TTC549 (cell line): ENCODE data around the gene JAZF1.

Experiments
- FAIRE-seq: peaks from 2 replicates; lab custom pipeline; 2012; peaks lifted over from hg19 to GRCh38; lab: Jason Lieb, UNC

The JAZF1 gene

DNA sequence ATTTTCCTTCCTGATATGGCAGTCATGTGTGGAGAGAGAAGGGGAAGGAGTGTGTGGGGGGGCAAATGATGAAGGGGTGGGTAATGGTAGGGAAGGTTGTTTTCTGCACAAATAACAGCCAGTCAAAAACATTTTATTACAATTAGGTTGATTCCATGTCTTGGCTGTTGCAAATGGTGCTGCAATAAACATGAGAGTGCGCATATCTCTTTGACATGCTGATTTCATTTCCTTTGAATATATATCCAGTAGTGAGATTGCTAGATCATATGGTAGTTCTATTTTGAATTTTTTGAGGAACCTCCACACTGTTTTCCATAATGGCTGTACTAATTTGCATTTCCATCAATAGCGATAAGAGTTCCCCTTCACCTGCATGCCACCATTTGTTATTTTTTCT, 10.6 kb upstream of the JAZF1 start:
- FAIRE-seq = no peak

DNA sequence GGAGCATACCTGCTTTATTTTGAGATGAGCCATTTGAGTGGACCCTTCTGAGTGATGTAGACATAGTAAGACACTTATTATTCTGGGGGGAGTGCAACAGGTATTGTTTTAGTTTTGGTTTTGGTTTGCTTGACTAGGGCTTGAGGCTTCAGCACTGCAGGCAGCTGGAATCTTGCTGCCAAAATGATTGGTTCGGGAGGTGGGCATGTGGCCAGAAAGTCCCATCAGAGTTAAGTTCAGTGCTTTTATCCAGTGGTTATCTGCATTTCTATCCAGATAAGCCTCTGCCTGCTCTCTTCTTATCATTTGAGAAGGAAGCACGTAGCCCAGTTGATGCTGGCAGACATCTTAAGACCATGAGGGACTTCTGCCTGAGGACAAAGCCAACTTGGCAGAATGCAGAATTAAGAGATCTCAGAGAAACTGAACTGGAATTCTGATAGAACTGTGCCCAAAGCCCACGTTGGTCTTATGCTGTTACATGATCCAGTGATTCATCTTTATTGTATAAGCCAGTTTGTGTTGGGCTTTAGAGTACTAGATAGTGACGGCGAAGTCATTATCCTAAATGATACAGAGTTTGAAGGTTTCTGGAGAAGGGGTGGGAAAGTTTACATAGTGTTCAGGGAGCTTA, 9.6 kb upstream of the JAZF1 start:
- no peak for FAIRE-seq

DNA sequence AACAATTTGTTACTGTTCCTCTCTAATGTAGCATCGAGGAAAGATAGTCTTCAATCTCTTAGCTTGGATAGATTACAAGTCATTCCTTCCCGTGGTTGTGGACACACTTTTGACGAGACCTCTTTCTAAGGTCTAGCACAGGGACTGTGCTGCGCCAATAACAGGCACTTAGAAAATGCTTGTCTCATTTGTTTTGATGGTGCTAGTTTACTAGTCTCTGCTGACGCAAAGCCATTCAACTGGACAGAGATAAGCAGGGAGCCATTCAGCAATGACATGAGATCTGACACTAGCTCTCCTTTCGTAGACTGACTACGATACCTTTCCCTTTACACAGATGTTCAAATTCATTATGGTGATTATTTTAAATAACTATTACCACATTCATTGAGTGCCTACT, 6.4 kb upstream of the JAZF1 start:
- FAIRE-seq = no peak

DNA sequence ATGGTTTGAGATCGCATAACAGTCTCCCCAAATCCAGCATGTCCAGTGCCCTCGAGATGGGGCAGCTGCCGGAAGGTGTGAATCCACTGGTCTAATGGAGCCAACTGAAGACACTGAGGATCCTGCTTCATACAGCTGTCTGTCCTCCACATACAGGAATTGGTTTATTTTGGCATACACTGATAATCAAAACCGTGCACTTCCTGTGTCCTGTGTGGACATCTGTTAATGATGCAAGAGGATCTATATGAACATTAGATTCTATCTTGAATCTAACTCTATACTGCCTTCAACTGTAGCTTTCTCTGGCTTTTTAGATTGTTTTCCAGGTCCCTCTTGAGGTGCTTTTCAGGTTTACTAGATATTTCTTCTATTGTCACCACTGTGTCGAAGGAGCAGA, 3.0 kb upstream of the JAZF1 start:
- no peak for FAIRE-seq

DNA sequence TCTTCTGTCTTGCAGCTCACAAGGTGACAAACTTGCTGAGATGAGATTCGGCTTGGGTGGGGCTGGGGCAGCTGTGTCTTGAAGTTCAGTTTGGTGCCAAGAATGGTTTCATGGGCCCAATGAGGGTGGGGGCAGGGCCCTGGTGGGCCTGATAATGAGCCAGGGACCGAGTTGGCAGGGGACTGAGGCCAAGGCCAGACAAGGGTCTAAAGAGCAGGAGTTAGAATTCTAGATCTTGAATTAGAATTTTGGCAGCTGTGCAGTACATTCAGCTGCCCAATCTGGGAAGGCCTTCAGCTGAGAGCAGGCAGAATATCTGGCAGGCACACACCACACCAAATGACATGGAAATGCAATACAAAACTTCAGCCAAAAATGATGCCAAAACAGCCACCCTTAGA, 1.5 kb upstream of the JAZF1 start:
- FAIRE-seq = no peak

DNA sequence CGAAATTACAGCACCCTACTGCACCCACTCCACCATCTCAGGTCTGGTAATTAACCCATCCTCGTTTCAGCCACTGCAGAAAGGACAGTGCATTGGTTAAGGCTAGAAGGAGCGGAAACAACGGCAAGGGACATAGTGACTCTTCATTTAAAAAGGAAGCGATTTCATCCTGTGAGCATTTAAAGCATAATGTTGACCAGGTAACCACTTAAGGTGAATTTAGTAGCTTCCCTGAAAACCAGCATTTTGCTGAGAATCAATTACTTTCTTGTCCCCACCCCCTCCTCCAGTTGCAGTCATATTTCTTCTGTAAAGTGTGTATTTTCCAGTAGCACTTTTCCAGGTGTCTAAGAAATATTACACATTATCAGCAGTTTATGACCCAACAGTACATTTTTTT, 821 bp upstream of the JAZF1 start:
- FAIRE-seq = no peak

DNA sequence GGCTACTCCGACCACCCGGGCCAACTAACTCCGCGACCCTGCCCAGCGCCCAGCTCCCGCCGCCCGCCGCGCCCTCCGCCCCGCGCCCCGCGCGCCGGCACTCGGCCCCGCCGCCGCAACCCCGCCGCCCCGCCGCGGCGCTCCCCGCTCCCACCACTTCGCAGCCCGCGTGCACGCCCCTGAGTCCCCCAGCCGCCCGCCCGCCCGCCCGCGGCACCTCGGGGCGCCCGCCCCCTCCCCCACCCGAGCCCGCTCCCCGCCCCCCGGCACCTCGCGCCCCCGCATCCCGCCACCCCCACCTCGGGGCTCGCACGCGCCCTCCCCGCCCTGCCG, 598 bp downstream of the JAZF1 start:
- FAIRE-seq = no peak

DNA sequence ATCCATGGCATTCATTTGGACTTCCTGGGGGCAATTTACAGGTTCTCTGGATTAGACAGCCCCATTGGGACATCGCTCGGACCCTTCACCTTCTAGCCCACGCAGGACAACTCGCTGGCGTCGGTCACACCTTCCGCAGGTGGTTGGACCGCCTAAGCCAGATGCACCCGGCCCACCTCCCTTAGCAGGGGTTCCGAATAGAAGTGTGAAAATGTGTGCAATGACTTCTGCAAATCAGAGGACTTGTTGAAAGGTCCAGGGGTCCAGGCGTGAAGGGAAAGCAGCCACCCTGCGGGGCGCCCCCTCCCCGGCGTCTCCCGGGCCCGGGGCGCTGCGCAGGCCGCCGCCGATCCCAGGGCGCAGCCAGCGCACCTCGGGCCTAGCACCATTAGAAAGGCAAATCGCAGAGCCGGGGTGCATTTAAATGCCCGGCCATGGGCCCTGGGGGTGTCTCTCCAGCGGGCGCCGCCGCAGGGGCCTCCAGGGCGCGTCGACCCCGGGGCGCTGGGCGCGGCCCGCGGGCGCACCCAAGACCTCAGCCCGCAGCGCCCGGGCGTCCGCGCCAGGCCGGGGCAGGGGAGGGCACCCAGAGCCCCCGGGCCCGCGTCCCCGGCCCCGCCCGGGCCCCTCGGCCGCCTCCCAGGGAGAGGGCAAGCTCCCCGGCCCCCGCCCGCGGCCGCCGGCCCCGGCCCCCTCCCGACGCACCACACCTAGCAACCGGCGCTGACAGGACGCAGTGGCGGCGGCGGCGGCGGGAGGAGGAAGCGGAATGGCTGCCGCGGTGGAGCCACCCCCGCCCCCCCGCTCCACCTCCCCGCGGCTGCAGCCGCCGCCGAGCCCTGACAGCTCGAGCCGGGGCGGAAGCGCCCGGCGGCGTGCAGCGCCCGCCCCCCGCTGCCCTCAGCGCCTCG, 1.2 kb downstream of the JAZF1 start:
- no peak for FAIRE-seq

DNA sequence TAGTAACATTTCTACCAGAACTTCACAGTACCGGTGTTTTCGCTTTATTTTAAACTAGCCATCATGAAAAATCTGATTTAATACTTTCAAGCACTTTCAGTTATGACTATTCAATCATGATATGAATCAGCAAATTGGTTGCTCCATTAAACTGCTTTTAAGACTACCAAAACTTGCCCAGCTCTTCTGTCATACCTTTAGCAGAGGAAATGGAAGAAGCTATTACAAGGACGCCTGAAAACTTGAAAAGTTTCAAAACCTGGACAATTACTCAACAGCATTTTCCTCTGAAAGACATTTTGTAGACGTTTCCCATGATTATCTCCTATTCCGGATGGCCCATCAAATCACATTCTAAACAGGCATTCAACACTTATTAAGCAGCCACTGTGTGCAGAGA, 2.0 kb downstream of the JAZF1 start:
- FAIRE-seq = no peak

DNA sequence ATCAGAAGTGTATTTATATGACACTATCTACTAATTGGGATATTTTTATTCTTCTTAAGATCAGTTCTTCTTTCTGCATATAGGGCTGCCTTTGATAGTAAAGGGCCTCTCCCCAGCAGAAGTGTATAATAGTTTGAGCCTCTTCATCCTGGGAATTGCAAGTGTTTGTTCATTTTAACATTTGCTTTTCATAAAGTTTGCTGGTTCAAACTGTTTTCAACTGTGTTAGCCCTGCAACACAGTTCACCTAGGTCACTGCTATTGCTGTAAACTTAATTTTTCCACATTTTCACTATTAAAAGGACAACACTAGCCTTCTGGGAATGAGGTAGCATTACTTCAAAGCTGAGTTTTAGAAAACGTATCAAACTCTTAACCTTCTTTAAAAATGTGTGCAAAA, 2.8 kb downstream of the JAZF1 start:
- FAIRE-seq = no peak

DNA sequence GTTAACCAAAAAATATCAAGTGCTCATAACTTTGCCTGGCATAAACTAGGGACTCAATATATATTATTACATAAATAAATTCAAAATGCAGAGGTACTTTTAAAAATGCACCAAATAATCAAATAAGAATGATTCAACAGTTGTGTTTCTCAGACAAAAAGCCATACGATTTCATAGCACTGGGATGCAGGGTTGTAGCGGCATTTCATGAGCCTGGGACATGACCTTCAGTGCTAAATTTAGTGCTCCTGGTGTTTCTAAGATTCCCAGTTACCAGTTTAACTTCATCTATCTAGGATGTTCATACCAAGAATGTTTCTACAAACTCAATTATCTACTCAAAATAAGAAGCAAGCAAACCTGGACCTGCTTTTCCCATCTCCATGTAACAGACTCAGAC, 4.0 kb downstream of the JAZF1 start:
- FAIRE-seq = no peak

DNA sequence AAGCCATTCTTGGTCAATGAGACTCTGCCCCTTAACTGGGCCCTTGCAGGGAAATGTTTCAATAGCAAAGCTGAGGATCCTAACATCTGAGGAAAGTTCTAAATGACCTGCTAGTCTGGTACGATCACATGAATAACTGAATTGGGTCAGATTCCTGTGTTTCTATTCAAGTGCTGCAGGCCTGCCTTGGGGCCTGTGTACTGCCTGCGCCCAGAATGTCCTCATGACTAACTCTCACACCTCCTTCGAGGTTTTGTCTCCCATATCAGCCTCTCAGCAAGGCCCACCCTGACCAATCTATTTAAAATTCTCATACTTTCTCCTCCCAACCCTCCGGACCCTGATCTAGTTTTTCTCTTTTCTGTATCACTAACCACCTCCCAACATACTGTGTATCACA, 4.4 kb downstream of the JAZF1 start:
- FAIRE-seq = no peak

DNA sequence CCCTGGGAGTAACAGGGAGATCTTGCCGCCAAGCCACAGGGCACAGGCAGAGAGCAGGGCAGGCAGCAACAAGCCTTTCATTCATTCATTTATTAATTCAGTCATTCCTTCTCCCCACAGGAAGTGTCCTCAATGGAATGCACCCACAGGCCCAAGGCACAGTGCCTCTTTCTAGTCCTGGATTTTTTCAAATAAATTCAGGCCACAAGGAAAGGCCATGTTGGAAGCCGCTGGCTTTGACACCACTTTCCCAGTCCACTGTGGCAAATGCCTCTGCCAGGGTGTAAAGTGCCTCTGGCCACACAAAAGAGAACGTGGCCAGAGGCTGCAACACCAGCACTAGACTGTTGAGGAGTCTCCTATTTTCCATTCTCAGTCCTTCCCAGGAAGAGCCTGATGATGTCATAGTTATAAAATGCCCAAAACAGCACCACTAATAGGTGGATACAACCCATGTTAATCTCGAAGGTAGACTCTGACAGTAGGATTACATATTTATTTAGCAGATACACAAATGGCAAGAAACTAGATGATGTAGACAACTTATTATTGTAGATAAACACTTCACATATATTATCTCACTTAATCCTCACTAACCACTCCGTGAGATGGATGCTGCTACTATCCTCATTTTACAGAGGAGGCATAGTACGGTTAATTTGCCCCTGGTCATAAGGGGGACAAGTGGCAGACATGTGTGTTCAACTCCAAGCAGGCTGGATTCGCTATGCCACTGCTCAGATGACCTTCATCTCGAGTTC, 5.5 kb downstream of the JAZF1 start:
- no peak for FAIRE-seq

DNA sequence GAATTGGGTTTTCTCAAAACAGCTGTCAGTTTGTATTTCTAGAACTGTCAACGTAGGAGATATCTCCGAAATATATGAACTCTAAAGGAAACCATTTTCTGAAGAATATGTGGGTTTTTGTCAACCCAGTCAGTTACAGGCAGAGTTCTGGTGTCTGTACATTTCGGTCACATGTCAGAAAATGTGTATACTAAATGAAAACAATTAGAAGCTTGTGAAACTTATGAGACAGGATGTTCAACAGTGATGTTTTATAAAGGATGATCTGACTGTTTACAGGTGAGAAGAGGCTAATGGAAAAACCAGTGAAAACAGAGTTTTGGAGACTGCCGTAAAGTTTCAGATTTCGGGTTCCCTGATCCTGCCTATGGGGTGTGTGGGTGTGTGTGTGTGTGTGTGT, 6.2 kb downstream of the JAZF1 start:
- no peak for FAIRE-seq

DNA sequence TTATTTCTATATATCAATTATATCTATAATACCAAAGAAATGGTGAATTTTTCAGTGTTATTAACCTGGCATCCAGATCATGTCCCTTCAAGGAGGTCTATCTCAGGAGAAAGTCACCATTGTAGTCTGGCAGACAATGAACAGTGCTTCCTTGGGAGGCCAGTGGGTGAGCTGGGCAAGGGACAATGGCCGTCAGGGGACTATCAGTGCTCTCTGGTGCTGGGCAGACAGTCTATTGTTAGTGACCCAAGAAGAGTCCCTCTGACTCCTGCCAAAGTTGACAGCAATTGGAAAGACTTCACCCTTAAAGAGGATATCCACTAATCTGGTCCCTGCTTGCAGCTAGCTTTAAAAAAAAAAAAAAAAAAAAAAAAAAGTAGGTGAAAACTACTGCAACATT, 7.1 kb downstream of the JAZF1 start:
- no peak for FAIRE-seq

DNA sequence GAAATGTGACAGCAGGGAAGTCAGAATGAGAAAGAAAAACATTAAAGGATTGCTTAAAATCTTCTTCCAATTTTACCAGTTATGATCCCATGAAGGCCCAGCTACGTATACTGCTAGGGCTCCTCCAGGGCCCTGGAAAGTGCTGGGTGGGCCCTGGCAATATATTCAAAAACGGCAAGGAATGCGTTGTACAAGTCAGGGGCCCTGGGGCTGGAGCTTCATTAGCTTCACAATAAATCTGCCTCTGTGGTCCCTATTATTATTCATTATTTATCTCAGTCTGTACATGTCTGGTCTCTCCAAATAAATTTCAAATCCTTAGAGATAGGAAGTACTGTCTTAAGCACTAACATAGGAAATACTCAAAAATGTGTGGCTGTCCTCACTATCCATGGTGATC, 7.6 kb downstream of the JAZF1 start:
- FAIRE-seq = no peak

DNA sequence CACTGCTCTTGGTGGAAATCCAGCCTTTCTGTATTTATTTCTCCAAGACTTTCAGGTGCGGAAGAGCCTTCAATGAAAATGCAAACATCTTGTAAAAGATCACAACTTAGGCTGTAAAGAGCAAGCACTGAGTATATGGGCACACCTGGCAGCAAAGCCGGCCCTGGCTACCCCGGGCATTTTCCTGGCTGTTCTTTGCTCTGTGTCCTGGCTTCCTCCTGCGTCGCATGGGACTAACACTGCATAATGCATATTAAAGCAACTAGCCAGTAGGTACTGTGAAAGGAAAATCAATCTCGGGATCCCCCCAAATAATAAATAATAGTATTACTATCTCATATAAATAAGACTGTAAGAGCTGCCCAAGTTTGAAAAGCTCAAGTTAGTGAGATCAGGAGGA, 9.9 kb downstream of the JAZF1 start:
- FAIRE-seq = no peak

DNA sequence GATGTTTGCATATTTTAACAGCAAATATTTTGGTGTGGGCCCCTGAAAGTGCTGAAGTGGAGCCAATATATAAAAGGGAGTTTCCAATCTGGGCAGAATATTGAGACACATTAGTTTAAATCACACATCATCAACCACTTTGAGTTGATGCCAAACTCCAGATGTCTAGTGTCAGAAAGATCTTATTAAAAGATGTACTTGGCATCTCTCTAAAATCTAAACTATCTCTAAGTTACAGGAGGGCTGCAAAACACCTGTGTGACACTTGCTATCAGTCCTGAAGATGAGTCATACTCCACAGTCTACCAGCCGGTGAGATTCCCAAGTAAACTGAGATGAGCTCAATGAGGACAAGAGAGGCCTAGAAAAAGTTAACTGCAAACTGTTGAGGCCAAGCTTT, 11.4 kb downstream of the JAZF1 start:
- FAIRE-seq = no peak

DNA sequence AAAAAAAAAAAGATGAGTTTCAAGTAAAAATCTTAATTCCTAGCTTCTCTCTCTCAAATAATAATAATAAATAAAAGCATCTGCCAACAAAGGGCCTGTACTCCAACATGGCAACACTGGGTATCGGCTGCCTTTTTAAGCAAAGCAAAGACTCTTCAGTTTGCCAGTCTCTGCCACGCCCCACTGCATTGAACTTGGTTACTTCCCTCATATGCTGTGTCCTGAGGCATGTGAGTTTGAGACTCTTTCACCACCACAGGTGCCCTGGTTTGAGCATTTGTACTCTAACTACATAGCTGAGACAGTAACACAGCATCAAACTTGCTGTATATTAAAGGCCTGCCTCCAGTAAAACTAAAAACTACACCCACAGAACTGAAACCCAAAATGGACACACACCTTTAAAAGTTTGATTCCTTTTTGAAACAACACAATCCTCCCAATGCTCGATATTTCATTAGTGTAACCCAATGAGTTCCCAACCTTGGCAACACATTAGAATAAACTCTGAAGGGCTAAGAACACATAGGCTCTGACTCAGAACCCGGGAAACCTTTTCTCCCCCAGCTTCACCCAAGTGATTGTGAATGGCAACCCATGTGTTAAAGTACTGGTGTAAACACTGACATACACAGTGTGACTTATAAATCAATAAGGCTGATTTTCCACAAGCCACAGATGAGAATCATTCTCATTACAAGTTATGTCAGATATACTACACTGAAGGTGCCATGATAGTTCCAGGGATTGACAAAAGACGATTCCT, 12.0 kb downstream of the JAZF1 start:
- no peak for FAIRE-seq

DNA sequence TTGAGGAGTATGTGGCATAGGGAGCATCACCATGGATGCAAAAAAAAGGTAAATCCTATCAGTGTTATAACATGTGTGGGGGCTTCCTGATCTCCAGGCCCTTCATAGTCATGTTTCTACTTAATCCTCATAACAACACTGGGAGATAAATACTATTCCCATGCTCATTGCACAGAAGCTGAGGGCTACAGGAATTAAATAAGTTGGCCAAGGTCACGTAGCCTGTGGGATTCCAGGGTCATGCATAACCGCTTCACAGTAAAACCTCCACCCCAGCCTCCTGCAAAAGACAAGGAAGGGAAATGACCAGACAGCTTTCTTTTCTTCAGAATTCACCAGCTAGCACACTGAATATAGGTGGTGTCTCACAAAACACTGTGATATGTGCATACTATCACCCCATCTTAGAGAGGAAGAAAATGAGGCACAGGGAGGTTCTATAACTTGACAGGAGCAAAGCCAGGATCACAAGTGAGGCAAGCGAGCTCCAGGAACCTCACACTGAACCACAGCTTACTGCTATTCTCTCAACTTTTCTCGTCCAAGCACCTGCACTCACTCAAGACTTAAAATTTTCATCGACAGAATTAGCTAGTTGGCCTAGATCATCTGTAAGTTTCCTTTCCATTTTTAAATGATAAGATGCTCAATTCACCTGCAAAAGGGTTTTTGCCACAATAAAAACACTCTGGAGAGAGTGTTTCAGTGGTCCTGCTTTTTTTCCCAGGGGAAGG, 13.4 kb downstream of the JAZF1 start:
- no peak for FAIRE-seq

DNA sequence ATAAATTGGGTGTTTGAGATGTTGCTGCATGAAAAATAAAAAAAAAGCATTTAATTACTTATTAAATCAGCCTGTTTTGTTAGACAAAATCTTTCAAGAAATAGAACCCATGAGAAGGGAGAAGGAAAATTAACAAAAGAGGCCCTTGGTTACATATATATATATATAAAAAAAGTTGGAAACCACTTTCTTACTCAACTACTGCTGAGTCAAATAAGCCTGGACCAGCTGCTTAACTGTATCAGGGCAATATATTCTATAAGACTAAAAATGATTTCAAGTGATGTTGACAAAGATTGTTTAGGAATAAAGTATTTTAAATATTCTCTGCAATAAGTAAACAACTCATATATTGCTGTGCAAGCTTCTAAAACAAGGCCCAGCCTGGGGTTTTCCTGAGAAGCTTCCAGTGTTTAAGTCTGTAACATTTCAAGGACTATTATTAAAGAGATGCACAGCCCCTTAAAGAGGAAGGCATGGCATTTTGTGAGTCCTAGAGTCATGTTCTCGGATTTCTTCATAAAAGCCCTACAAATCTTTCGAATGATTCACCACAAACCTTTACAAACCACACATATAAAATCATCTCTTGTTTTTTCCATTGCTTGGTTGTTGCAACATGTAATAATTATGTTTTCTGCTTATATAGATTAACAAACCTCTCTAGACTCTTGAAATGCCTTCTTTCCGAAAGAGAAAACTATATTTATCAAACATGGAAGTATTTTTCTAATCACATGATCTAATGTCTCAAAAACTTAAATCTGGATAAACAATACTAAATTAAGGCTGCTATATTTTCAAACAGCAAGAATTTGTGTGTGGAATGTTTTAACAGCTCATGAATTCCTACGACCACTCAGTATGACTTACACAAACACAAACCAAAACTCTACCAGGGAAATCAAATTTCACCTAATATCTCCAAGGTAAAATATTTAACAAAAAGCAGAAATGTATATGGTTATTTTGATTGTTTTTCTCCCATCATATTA, 14.3 kb downstream of the JAZF1 start:
- FAIRE-seq = no peak
